IMR-90 (cell line): ENCODE results near the gene MPRIP.
A peak's percentile ranks its signal among the peaks of the same experiment; 100 is the strongest.

Experiments used
- BHLHE40 ChIP-seq: fragments of 150-350 bp; IDR thresholded peaks from 2 replicates; pipeline ENCODE4 v1.6.1; 2016; ENCODE audit warnings: mild to moderate bottlenecking, low read depth, low read length
- CEBPB ChIP-seq: IDR thresholded peaks from 2 replicates; pipeline ENCODE4 v1.6.1; 2012; ENCODE audit warnings: low read depth, low read length, improper control_type of control experiment
- CHD1 ChIP-seq: IDR thresholded peaks from 2 replicates; pipeline ENCODE4 v1.6.1; 2012; ENCODE audit warnings: low read depth, low read length, improper control_type of control experiment
- CTCF ChIP-seq: conservative IDR thresholded peaks from 2 replicates; pipeline ENCODE4 v1.5.1; 2012; ENCODE audit warnings: mild to moderate bottlenecking, low read depth, low read length, improper control_type of control experiment
- MAZ ChIP-seq: IDR thresholded peaks from 2 replicates; pipeline ENCODE4 v1.6.1; 2012; ENCODE audit warnings: low read depth, mild to moderate bottlenecking, low read length, improper control_type of control experiment, moderate library complexity, borderline replicate concordance
- MXI1 ChIP-seq: IDR thresholded peaks from 2 replicates; pipeline ENCODE4 v1.6.1; 2012; ENCODE audit warnings: low read depth, mild to moderate bottlenecking, low read length, moderate library complexity, borderline replicate concordance
- POLR2A ChIP-seq: IDR thresholded peaks from 2 replicates; pipeline ENCODE4 v1.6.1; 2012; ENCODE audit warnings: mild to moderate bottlenecking, low read depth, low read length
- RAD21 ChIP-seq: IDR thresholded peaks from 2 replicates; pipeline ENCODE4 v1.6.1; 2012; ENCODE audit warnings: low read length, improper control_type of control experiment
- RCOR1 ChIP-seq: IDR thresholded peaks from 2 replicates; pipeline ENCODE4 v1.6.1; 2012; ENCODE audit warnings: mild to moderate bottlenecking, low read length, improper control_type of control experiment; ENCODE audit not compliant: insufficient replicate concordance
- RFX5 ChIP-seq: IDR thresholded peaks from 2 replicates; pipeline ENCODE4 v1.8.0; 2012; ENCODE audit warnings: low read depth, mild to moderate bottlenecking, low read length, moderate library complexity
- USF2 ChIP-seq: fragments of 150-350 bp; IDR thresholded peaks from 2 replicates; pipeline ENCODE4 v1.6.1; 2017; ENCODE audit warnings: mild to moderate bottlenecking, antibody characterized with exemption, low read length, low read depth

GRCh38 chr17:17200831-17201230 lies 158.6 kb downstream of the MPRIP start:
- TF ChIP-seq CTCF = no peak
- TF ChIP-seq CHD1 = no peak
- TF ChIP-seq POLR2A = no peak
- TF ChIP-seq USF2 = 0 out of 2 replicates have a peak, but pooled peaks have one; percentile 12
- no peak for TF ChIP-seq RFX5
- no peak for TF ChIP-seq BHLHE40
- TF ChIP-seq MAZ = no peak
- TF ChIP-seq MXI1 = no peak
- no peak for TF ChIP-seq CEBPB
- no peak for TF ChIP-seq RCOR1
- no peak for TF ChIP-seq RAD21
